Loucy (cell line): ENCODE measurements around the gene DENND2D.

ENCODE experiments used
- CTCF ChIP-seq: fragments of 200-600 bp; sonication (generic); conservative IDR thresholded peaks from 2 replicates; pipeline ENCODE4 v1.5.1; 2014; ENCODE audit warnings: mild to moderate bottlenecking, antibody characterized with exemption, low read length
- EZH2phosphoT487 ChIP-seq: fragments of 200-600 bp; IDR thresholded peaks from 2 replicates; pipeline ENCODE4 v1.6.1; 2018; ENCODE audit warnings: antibody characterized with exemption, mild to moderate bottlenecking, moderate library complexity, borderline replicate concordance

DNA sequence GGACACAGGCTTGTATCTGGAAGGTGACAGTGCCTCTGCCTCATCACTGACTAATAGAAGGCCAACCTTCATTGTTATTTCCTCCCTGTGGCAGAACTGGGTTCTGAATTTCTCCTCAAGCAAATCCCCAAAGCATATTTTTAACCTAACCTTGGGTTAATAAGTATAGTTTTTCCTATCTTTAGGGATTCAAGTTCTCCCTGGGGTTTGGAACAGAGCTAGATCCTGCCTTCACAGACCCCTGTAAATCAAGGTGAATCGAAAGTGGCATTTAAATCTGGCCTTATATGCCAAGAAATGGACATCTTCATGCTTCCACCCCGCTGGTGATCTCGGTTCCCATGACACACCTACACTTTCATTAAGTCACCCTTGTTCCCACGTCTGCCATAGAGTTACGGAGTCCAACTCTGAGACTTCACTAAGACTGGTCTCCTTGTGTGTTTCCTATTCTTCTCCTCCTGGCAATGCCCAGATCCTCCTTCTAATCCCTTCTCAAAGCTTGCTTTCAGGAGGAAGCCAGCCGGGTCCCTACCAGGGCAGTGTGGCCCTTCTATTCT, 22.8 kb upstream of the DENND2D start:
- TF ChIP-seq CTCF (peak; percentile 3; the same call in 1 of the 2 replicates), EZH2phosphoT487 (no peak)
